Measurements from ENCODE around the gene C1orf105.

C1orf105 gene

GRCh38 chr1:172471666-172472065 is 51.2 kb downstream of the C1orf105 start:
- DNase-seq: no peak
- no peak overlapping the region for H3K4me3 Mint-ChIP-seq
- no peaks in the 10 kb centered on the region for H3K9me3 Mint-ChIP-seq
- H3K27ac Mint-ChIP-seq: no peak overlapping the region
- H3K36me3 Mint-ChIP-seq (ENCODE audit: low read depth): no peaks in the 10 kb centered on the region
- H3K27me3 Mint-ChIP-seq (ENCODE audit: low read depth, poor library complexity): peaks cover 2% of the 10 kb centered on the region
- H3K4me1 Mint-ChIP-seq: peaks cover 6% of the 10 kb centered on the region
- no peak for TF ChIP-seq CTCF (IDR thresholded peaks at IDR 0.05)

- no peaks in the 10 kb centered on the region for H3K9me3 Mint-ChIP-seq
- H3K27ac Mint-ChIP-seq: no peak overlapping the region
- H3K27me3 Mint-ChIP-seq (ENCODE audit: low read depth, poor library complexity): peaks cover 2% of the 10 kb centered on the region
- no peak overlapping the region for H3K4me3 Mint-ChIP-seq
- DNase-seq: no peak
- no peak for TF ChIP-seq CTCF (IDR thresholded peaks at IDR 0.05)
- H3K4me1 Mint-ChIP-seq: peaks cover 9% of the 10 kb centered on the region
- H3K36me3 Mint-ChIP-seq (ENCODE audit: low read depth): no peaks in the 10 kb centered on the region
Measured at GRCh38 chr1:172472495-172472894, 52.0 kb downstream of the C1orf105 start.

GRCh38 chr1:172473302-172473701 is 52.8 kb downstream of the C1orf105 start:
- Mint-ChIP-seq H3K4me1 (peaks cover 17% of the 10 kb centered on the region), H3K9me3 (no peaks in the 10 kb centered on the region), H3K27ac (no peak overlapping the region), H3K36me3 (ENCODE audit: low read depth) (no peaks in the 10 kb centered on the region), H3K4me3 (no peak overlapping the region), H3K27me3 (ENCODE audit: low read depth, poor library complexity) (peaks cover 1% of the 10 kb centered on the region)
- no peak for DNase-seq
- no peak for TF ChIP-seq CTCF (IDR thresholded peaks at IDR 0.05)

GRCh38 chr1:172473842-172474241 is 53.4 kb downstream of the C1orf105 start:
- Mint-ChIP-seq H3K4me3 (no peak overlapping the region), H3K4me1 (peaks cover 23% of the 10 kb centered on the region), H3K36me3 (ENCODE audit: low read depth) (no peaks in the 10 kb centered on the region), H3K9me3 (no peaks in the 10 kb centered on the region), H3K27me3 (ENCODE audit: low read depth, poor library complexity) (no peaks in the 10 kb centered on the region), H3K27ac (no peak overlapping the region)
- DNase-seq: no peak
- TF ChIP-seq CTCF (IDR thresholded peaks at IDR 0.05): no peak

GRCh38 chr1:172476218-172476811 is 55.8 kb downstream of the C1orf105 start:
- Mint-ChIP-seq H3K4me3 (no peak overlapping the region), H3K9me3 (no peaks in the 10 kb centered on the region), H3K36me3 (ENCODE audit: low read depth) (no peaks in the 10 kb centered on the region), H3K27ac (no peak overlapping the region), H3K4me1 (peaks cover 39% of the 10 kb centered on the region), H3K27me3 (ENCODE audit: low read depth, poor library complexity) (no peaks in the 10 kb centered on the region)
- TF ChIP-seq CTCF (IDR thresholded peaks at IDR 0.05): no peak
- DNase-seq: no peak

GRCh38 chr1:172477216-172477615 is 56.7 kb downstream of the C1orf105 start:
- Mint-ChIP-seq H3K4me1 (peaks cover 48% of the 10 kb centered on the region), H3K27me3 (ENCODE audit: low read depth, poor library complexity) (no peaks in the 10 kb centered on the region), H3K9me3 (no peaks in the 10 kb centered on the region), H3K4me3 (no peak overlapping the region), H3K36me3 (ENCODE audit: low read depth) (no peaks in the 10 kb centered on the region), H3K27ac (no peak overlapping the region)
- TF ChIP-seq CTCF (IDR thresholded peaks at IDR 0.05): no peak
- DNase-seq: no peak

Data from nephron progenitor cell (in vitro differentiated cells).